Measurements from ENCODE around the gene FBN3.

GRCh38 chr19:8132858-8133458 is 16.4 kb downstream of the FBN3 start:
- TF ChIP-seq SUZ12 (IDR thresholded peaks at IDR 0.05; ENCODE audit: extremely low read depth, insufficient read depth, insufficient read length) (no peak), ZNF274 (IDR thresholded peaks at IDR 0.05; ENCODE audit: low read depth, low read length) (no peak)

All from NT2/D1 (cell line).